HS-27A (cell line): ENCODE measurements around the gene SCN9A.
A peak's percentile ranks its signal among the peaks of the same experiment; 100 is the strongest.
"Not testable (repeated sequence)": the region's sequence is repeated elsewhere in the genome, so short reads cannot be mapped to it uniquely, and the experiment has no call there.

ENCODE experiments used
- DNase-seq: peaks from one replicate; pipeline ENCODE4 v3.0.0-alpha.2; 2012; ENCODE audit warnings: low read depth, missing footprints

The SCN9A gene

GRCh38 chr2:166375195-166375735 lies 479 bp downstream of the SCN9A start:
- DNase-seq: no peak

GRCh38 chr2:166373951-166374350 lies 1.8 kb downstream of the SCN9A start:
- peak; percentile 75 for DNase-seq

GRCh38 chr2:166373539-166373938 lies 2.2 kb downstream of the SCN9A start:
- DNase-seq: no peak

- DNase-seq: no peak
These were observed 2.6 kb downstream of the SCN9A start for GRCh38 chr2:166373105-166373504.

- peak; percentile 57 for DNase-seq
These were observed 3.7 kb downstream of the SCN9A start for GRCh38 chr2:166372046-166372445.

GRCh38 chr2:166365803-166366420 lies 9.8 kb downstream of the SCN9A start:
- DNase-seq: no peak

GRCh38 chr2:166365239-166365638 lies 10.5 kb downstream of the SCN9A start:
- no peak for DNase-seq

- no peak for DNase-seq
These were observed 11.1 kb downstream of the SCN9A start for GRCh38 chr2:166364476-166365161.

GRCh38 chr2:166361351-166362153 lies 14.2 kb downstream of the SCN9A start:
- no peak for DNase-seq

GRCh38 chr2:166360906-166361305 lies 14.8 kb downstream of the SCN9A start:
- no peak for DNase-seq

GRCh38 chr2:166360426-166360825 lies 15.3 kb downstream of the SCN9A start:
- no peak for DNase-seq

GRCh38 chr2:166357950-166358321 lies 17.8 kb downstream of the SCN9A start:
- DNase-seq: not testable (repeated sequence)

- no peak for DNase-seq
These were observed 18.4 kb downstream of the SCN9A start for GRCh38 chr2:166357068-166357949.

GRCh38 chr2:166351319-166351718 lies 24.4 kb downstream of the SCN9A start:
- DNase-seq: no peak

- no peak for DNase-seq
These were observed 25.2 kb downstream of the SCN9A start for GRCh38 chr2:166350525-166350924.

- DNase-seq: no peak
These were observed 31.2 kb downstream of the SCN9A start for GRCh38 chr2:166344286-166345113.

GRCh38 chr2:166343467-166343866 lies 32.3 kb downstream of the SCN9A start:
- no peak for DNase-seq

GRCh38 chr2:166341426-166341825 lies 34.3 kb downstream of the SCN9A start:
- no peak for DNase-seq

- DNase-seq: no peak
These were observed 36.9 kb downstream of the SCN9A start for GRCh38 chr2:166338831-166339339.

- no peak for DNase-seq
These were observed 37.8 kb downstream of the SCN9A start for GRCh38 chr2:166337932-166338331.

- DNase-seq: no peak
These were observed 40.5 kb downstream of the SCN9A start for GRCh38 chr2:166335284-166335683.
